HG02938 (cell line): ENCODE measurements around the gene RPSA.
"Not testable (repeated sequence)": the region's sequence is repeated elsewhere in the genome, so short reads cannot be mapped to it uniquely, and the experiment has no call there.

Source experiments
- ATAC-seq: cut with Tn5 transposase; IDR thresholded peaks from one replicate; pipeline ENCODE4 v1.9.1; 2021; ENCODE audit warnings: mild to moderate bottlenecking, moderate library complexity; ENCODE audit not compliant: unreplicated experiment

RPSA gene

DNA sequence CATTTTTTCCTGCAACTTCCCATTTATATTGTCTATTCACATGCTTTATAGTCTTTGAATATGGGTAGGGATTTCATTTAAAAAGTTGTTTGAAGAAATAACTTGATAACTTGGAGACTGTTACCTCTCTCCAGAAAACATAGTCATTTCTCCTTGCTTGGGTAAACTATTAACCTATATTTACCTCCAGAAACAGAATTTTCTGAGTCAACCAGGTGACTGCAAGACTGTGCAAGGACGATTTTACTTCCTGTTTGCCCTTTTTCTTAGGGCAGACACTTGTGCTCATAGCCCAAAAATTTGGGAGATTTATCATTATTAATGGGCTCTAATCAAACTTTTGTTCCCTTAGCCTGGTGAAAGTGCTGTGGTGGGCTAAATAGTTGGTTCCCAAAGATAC is 46.6 kb downstream of the RPSA start:
- peak; percentile 87 for ATAC-seq

- ATAC-seq: not testable (repeated sequence)
Observed at GRCh38 chr3:39453872-39454271, 47.4 kb downstream of the RPSA start.

DNA sequence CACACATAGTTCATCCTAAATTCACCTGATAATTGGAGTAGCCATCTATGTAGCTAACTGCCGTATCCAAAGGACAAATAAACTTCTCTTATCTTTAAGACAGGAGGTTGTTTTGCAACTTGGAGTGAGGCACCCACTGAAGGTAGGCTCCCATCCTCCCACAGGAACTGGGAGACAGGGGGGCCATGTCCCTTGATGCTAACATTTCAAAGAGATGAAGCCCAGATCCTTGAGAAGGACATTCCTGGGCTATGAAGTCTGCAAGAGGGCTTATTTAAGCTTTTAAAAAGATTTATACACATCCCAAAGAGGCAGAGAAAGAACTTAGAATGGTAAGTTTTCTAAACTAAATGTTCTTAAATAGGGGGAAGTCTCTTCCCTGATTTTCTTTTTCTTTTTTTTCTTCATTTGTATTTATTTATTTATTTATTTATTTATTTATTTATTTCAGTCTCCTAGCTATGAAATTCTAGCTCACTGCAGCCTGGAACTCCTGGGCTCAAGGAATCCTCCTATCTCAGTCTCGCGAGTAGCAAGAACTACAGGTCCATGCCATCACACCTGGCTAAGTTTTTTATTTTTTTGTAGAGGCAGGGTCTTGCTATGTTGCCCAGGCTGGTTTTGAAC is 48.2 kb downstream of the RPSA start:
- no peak for ATAC-seq

GRCh38 chr3:39456159-39456558 is 49.6 kb downstream of the RPSA start:
- no peak for ATAC-seq

- ATAC-seq: no peak
Observed at GRCh38 chr3:39457361-39457760, 50.8 kb downstream of the RPSA start.

DNA sequence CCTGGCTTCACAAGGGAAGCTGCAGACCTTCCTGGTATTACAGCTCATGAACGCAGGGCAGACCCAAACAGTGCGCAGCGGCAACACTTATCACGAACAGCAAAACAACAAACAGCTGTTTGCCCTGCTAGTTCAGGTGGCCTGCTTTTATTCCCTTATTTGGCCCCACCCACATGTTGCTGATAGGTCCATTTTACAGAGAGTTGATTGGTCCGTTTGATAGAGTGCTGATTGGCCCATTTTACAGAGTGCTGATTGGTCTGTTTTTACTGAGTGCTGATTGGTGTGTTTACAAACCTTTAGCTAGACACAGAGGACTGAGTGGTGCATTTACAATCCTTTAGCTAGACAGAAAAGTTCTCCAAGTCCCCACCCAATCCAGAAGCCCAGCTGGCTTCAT is 52.1 kb downstream of the RPSA start:
- not testable (repeated sequence) for ATAC-seq

DNA sequence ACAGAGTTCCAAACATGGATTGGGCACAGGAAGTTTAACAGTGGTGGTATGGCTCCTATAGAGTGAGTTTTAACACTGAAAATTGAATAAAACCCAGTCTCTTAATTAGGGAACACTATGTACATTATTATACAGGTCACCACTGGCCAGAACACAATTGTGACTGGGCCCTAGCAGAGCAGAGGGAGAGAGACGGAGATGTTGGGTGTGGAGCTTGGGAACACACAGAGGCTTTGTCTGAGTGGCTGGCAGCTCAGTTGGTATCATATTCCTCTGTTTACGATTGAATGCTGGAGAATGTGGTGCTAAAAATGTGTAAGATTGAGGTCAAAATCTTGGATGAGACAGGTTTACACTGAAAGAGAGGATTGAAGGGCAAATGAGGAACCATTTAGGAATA is 54.2 kb downstream of the RPSA start:
- no peak for ATAC-seq
